PC-9 (cell line): Measurements from ENCODE around the gene NCR3LG1. TPM values are rescaled to one million over a fixed set of nuclear protein-coding genes. Genes with fewer than 3 reads are reported as not detected.

Experiments used
- BruUV-seq: library from RNA; stranded (reverse); fragments of 400-500 nt; replicated peaks from 2 replicates; lab custom pipeline; 2021; lab: Mats Ljungman, UMichigan
- CTCF ChIA-PET: fragments of 300-600 bp; sonication (Branson Sonifier 250); formaldehyde crosslinking; loops from one replicate; lab custom pipeline; 2022; ENCODE audit warnings: antibody characterized with exemption; lab: Charles Lee
- POLR2A ChIA-PET: fragments of 300-600 bp; sonication (Branson Sonifier 250); formaldehyde crosslinking; loops from one replicate; lab custom pipeline; 2022; ENCODE audit warnings: antibody characterized with exemption; ENCODE audit not compliant: unreplicated experiment; lab: Charles Lee
- DNase-seq, 2 experiments: peaks; one replicate each; pipeline versions ENCODE4 v3.0.0 to v3.0.0-alpha.2; 2015 to 2022; ENCODE audit warnings: mixed read lengths in 1 of 2
- H2AFZ ChIP-seq: fragments of 200-600 bp; sonication (generic); 2 replicates; pipeline ENCODE4 v1.8.1; 2017; ENCODE audit warnings: antibody characterized with exemption
- H3F3A ChIP-seq: fragments of 200-600 bp; sonication (generic); 2 replicates; pipeline ENCODE4 v1.8.1; 2017; ENCODE audit warnings: antibody characterized with exemption, mild to moderate bottlenecking, low read depth; ENCODE audit not compliant: insufficient read depth
- H3K27ac ChIP-seq: fragments of 200-600 bp; sonication (generic); 2 replicates; pipeline ENCODE4 v1.6.1; 2016; ENCODE audit warnings: mixed run types
- H3K27me3 ChIP-seq: fragments of 200-600 bp; sonication (generic); 2 replicates; pipeline ENCODE4 v1.6.1; 2016; ENCODE audit warnings: low read depth, mixed run types; ENCODE audit not compliant: insufficient read depth
- H3K36me3 ChIP-seq: fragments of 200-600 bp; sonication (generic); 2 replicates; pipeline ENCODE4 v1.6.1; 2016; ENCODE audit warnings: low read depth, mixed run types
- H3K4me1 ChIP-seq: fragments of 200-600 bp; sonication (generic); replicated peaks from 2 replicates; pipeline ENCODE4 v1.6.1; 2016; ENCODE audit warnings: mixed run types; ENCODE audit not compliant: insufficient read depth
- H3K4me2 ChIP-seq: fragments of 200-600 bp; sonication (generic); 2 replicates; pipeline ENCODE4 v1.6.1; 2017; ENCODE audit warnings: mixed run types
- H3K4me3 ChIP-seq: fragments of 200-600 bp; sonication (generic); 2 replicates; pipeline ENCODE4 v1.6.1; 2016; ENCODE audit warnings: mixed run types
- H3K79me2 ChIP-seq: fragments of 200-600 bp; sonication (generic); 2 replicates; pipeline ENCODE4 v1.6.1; 2017; ENCODE audit warnings: low read depth, mixed run types
- H3K9me2 ChIP-seq: fragments of 200-600 bp; sonication (generic); 2 replicates; pipeline ENCODE4 v1.8.1; 2017; ENCODE audit warnings: mild to moderate bottlenecking; ENCODE audit not compliant: insufficient read depth
- H3K9me3 ChIP-seq: fragments of 200-600 bp; sonication (generic); 2 replicates; pipeline ENCODE4 v1.8.1; 2016; ENCODE audit warnings: low read depth; ENCODE audit not compliant: insufficient read depth
- H4K20me1 ChIP-seq: fragments of 200-600 bp; sonication (generic); 2 replicates; pipeline ENCODE4 v1.8.1; 2017; ENCODE audit not compliant: insufficient read depth
- EZH2 ChIP-seq: fragments of 200-600 bp; sonication (generic); IDR thresholded peaks from 2 replicates; pipeline ENCODE4 v1.8.0; 2017; ENCODE audit warnings: antibody characterized with exemption, low read depth
- intact Hi-C: fragments of 100-400 bp; cut with micrococcal nuclease; formaldehyde crosslinking; loops from one replicate; pipeline ENCODE4 v1.10.0; 2022; ENCODE audit not compliant: unreplicated experiment
- total RNA-seq: library from RNA; stranded (reverse); gene quantifications from 2 replicates; pipeline ENCODE4 v1.2.3, GENCODE V29; 2021
- TF ChIP-seq, protein P1 (sequence below): fragments of 200-600 bp; sonication (generic); conservative IDR thresholded peaks from 2 replicates; pipeline ENCODE4 v1.6.1; 2017; ENCODE audit warnings: mixed run types, antibody characterized with exemption, mild to moderate bottlenecking, moderate library complexity

NCR3LG1 gene
- total RNA-seq, 1 experiment from 2014 or later, result 0.33 TPM

DNA sequence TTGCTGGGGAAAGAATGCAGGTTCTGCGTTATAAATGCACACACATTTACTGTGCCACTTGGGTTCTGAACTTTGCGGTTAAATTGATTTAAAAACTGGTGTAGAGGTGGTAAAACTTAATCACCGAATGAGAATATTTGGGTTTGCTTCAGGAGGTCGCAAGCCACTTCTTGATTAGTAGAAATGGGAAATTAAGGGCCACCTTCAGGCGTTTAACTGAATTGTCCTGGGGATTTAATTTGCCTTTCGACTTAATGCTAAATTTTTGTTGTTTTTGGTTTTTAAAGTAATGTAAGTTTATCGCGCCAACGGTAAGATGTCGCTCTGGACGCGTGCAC lies 459 bp upstream of the NCR3LG1 start:
- BruUV-seq, result no TSS peak
- H3K4me2 ChIP-seq, result peak overlapping the region; percentile 84
- no peaks in the 10 kb centered on the region for H3K36me3 ChIP-seq
- peaks cover 30% of the 10 kb centered on the region for H3F3A ChIP-seq
- H3K79me2 ChIP-seq, result no peaks in the 10 kb centered on the region
- ChIA-PET CTCF (no interaction called here), POLR2A (no interaction called here)
- H4K20me1 ChIP-seq, result no peaks in the 10 kb centered on the region
- H3K27ac ChIP-seq, result no peak overlapping the region
- DNase-seq, result no peak
- H3K9me3 ChIP-seq, result no peaks in the 10 kb centered on the region
- TF ChIP-seq, protein P1, sequence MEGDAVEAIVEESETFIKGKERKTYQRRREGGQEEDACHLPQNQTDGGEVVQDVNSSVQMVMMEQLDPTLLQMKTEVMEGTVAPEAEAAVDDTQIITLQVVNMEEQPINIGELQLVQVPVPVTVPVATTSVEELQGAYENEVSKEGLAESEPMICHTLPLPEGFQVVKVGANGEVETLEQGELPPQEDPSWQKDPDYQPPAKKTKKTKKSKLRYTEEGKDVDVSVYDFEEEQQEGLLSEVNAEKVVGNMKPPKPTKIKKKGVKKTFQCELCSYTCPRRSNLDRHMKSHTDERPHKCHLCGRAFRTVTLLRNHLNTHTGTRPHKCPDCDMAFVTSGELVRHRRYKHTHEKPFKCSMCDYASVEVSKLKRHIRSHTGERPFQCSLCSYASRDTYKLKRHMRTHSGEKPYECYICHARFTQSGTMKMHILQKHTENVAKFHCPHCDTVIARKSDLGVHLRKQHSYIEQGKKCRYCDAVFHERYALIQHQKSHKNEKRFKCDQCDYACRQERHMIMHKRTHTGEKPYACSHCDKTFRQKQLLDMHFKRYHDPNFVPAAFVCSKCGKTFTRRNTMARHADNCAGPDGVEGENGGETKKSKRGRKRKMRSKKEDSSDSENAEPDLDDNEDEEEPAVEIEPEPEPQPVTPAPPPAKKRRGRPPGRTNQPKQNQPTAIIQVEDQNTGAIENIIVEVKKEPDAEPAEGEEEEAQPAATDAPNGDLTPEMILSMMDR, result peak; percentile 44; the same call in 1 of the 2 replicates
- no peak for TF ChIP-seq EZH2
- H3K27me3 ChIP-seq, result no peaks in the 10 kb centered on the region
- intact Hi-C loops, result loop anchor here (5.0 kb wide), 1 partner anchor 119 kb away; no protein-coding TSS in a partner anchor
- H3K4me1 ChIP-seq, result 0 out of 2 replicates have a peak, but pooled peaks cover 4% of the 10 kb centered on the region
- H2AFZ ChIP-seq, result peak overlapping the region; percentile 98
- peak overlapping the region; percentile 72 for H3K4me3 ChIP-seq
- no peaks in the 10 kb centered on the region for H3K9me2 ChIP-seq

DNA sequence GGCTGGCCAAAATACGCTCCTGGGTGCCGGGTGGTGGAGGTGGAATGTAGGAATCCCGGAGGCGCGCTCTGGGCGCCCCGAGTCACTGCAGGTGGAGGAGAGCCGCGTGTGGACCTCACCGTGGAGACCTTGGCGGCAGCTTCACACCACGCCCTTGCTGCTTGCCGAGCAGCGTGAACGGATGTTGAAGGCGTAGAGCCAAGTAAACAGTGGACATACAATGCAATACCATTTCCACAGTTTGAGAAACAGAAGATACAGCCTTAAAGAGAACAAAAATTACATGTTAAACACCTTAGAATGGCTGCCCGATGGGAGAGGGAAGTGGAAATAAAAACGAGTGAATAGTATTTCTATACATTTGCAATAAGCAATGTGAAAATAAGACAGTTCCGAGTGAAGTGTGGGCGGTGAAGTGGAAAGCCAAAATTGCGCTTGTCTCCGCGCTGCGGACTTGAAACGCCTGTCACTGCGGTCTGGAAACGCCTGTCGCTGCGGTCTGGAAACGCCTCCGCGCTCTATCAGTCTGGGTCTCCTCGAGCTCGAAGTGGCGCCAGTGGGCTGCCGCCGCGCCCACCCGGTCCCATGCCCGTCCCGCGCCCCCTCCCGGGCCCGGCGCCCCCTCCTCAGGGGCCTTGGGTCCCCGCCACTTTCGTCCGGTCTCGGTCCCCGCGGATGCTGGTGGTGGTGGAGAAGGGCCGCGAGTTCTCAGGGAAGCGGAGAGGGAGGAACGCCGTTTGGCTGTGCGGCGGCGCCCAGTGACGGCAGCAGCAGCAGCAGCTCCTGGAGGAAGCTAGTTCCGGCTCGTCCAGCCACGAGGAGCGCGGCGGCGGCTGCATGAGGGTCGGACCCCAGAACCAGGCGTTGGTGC lies 1.6 kb downstream of the NCR3LG1 start:
- 0 out of 2 replicates have a peak, but pooled peaks cover 4% of the 10 kb centered on the region for H3K4me1 ChIP-seq
- intact Hi-C loops, result loop anchor here (5.0 kb wide), 1 partner anchor 121 kb away; no protein-coding TSS in a partner anchor

DNA sequence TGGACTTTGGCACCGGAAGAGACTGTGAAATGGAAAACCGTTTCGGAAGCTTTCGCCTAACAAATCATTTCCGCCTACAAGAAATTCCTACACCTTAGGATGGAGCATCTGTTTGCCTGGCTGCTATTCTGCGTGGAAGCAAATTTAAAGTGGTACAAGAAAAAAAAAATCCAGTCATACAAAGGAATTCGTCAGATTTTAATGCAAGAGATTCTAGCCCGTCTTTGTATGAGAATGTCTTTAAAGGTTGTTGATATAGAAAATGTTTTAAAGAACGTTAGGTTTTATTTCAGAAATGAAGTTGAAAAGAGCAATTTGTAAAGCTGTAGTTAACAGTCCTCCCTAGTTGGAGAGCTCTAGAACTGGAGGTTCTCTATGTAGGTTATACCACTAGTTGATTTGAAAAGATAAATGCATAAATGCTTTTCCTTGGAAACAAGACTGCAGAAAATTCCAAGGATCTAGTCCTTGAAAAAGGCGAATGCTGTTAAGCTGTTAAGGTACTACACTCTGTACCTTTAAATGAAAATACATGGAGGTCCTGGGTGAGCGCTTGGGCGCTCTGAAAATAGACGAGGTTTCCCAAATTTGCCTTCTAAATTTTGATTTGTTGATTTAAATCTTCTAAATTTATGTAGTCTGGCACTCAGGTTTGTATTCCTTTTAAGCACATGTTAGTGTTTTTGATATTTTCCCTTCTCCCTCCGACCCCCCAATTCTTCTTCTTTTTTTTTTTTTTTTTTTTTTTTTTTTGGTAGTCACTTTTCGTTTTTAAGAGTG lies 2.4 kb downstream of the NCR3LG1 start:
- BruUV-seq, result no TSS peak
- CTCF ChIA-PET, result interaction anchor here (0.7 kb wide), 1 partner anchor 1154 kb away, joined by 15 read pairs; no protein-coding TSS in a partner anchor
- TF ChIP-seq EZH2, result no peak
- TF ChIP-seq, protein P1, result no peak
- Histone ChIP-seq H2AFZ (peak overlapping the region; percentile 98), H3K27me3 (no peaks in the 10 kb centered on the region), H3K36me3 (no peaks in the 10 kb centered on the region), H3K27ac (no peak overlapping the region), H3K79me2 (no peaks in the 10 kb centered on the region), H3K9me3 (no peaks in the 10 kb centered on the region), H3K9me2 (no peaks in the 10 kb centered on the region), H3K4me1 (0 out of 2 replicates have a peak, but pooled peaks cover 4% of the 10 kb centered on the region), H3K4me3 (peak overlapping the region; percentile 72), H4K20me1 (no peaks in the 10 kb centered on the region), H3F3A (peaks cover 30% of the 10 kb centered on the region), H3K4me2 (peak overlapping the region; percentile 84)
- POLR2A ChIA-PET, result no interaction called here
- intact Hi-C loops, result loop anchor here (5.0 kb wide), 1 partner anchor 122 kb away; no protein-coding TSS in a partner anchor
- no peak for DNase-seq

More for the DNA sequence above, 1.6 kb downstream of the NCR3LG1 start:
- Histone ChIP-seq H3K4me3 (peak overlapping the region; percentile 72), H3K79me2 (no peaks in the 10 kb centered on the region), H3K27ac (no peak overlapping the region), H4K20me1 (no peaks in the 10 kb centered on the region), H3K9me3 (no peaks in the 10 kb centered on the region), H3K4me2 (peak overlapping the region; percentile 84), H3K36me3 (no peaks in the 10 kb centered on the region), H3K9me2 (no peaks in the 10 kb centered on the region), H2AFZ (peak overlapping the region; percentile 98), H3K27me3 (no peaks in the 10 kb centered on the region), H3F3A (peaks cover 30% of the 10 kb centered on the region)
- CTCF ChIA-PET, result no interaction called here
- POLR2A ChIA-PET, result no interaction called here
- peak; percentile 42 to 51 for DNase-seq
- no TSS peak for BruUV-seq
- TF ChIP-seq, protein P1, result no peak
- no peak for TF ChIP-seq EZH2
